Ishikawa (cell line): ENCODE data around the gene ZNF26.
A peak's percentile ranks its signal among the peaks of the same experiment; 100 is the strongest.

ENCODE experiments used
- CEBPB ChIP-seq: IDR thresholded peaks from 2 replicates; pipeline ENCODE4 v1.6.1; 2012
- CREB1 ChIP-seq: IDR thresholded peaks from 2 replicates; pipeline ENCODE4 v1.6.1; 2012; ENCODE audit warnings: low read depth
- EGR1 ChIP-seq: IDR thresholded peaks from 2 replicates; pipeline ENCODE4 v1.6.1; 2012
- EP300 ChIP-seq: IDR thresholded peaks from 2 replicates; pipeline ENCODE4 v1.6.1; 2012; ENCODE audit warnings: borderline replicate concordance
- FOXM1 ChIP-seq: IDR thresholded peaks from 2 replicates; pipeline ENCODE4 v1.6.1; 2012; ENCODE audit warnings: low read depth, borderline replicate concordance
- MAX ChIP-seq: IDR thresholded peaks from 2 replicates; pipeline ENCODE4 v1.6.1; 2012
- NFIC ChIP-seq: IDR thresholded peaks from 2 replicates; pipeline ENCODE4 v1.6.1; 2012
- RAD21 ChIP-seq: IDR thresholded peaks from 2 replicates; pipeline ENCODE4 v1.6.1; 2012; ENCODE audit warnings: low read depth
- REST ChIP-seq: IDR thresholded peaks from 2 replicates; pipeline ENCODE4 v1.6.1; 2012; ENCODE audit warnings: low read depth, mild to moderate bottlenecking
- TAF1 ChIP-seq: IDR thresholded peaks from 2 replicates; pipeline ENCODE4 v1.6.1; 2012; ENCODE audit warnings: low read depth, mild to moderate bottlenecking
- TCF12 ChIP-seq: IDR thresholded peaks from 2 replicates; pipeline ENCODE4 v1.6.1; 2012; ENCODE audit warnings: low read depth
- TEAD4 ChIP-seq: IDR thresholded peaks from 2 replicates; pipeline ENCODE4 v1.6.1; 2012
- USF1 ChIP-seq: IDR thresholded peaks from 2 replicates; pipeline ENCODE4 v1.6.1; 2012
- YY1 ChIP-seq: IDR thresholded peaks from 2 replicates; pipeline ENCODE4 v1.6.1; 2012; ENCODE audit warnings: low read depth
- ZBTB7A ChIP-seq: IDR thresholded peaks from 2 replicates; pipeline ENCODE4 v1.6.1; 2012; ENCODE audit warnings: low read depth

ZNF26 gene

GRCh38 chr12:132972374-132972773 is 13.8 kb upstream of the ZNF26 start:
- TF ChIP-seq RAD21: no peak
- TF ChIP-seq TEAD4: no peak
- TF ChIP-seq REST: no peak

GRCh38 chr12:132976870-132977269 is 9.3 kb upstream of the ZNF26 start:
- peak; percentile 49; the same call in 1 of the 2 replicates for TF ChIP-seq RAD21

GRCh38 chr12:132986885-132987225 is 688 bp downstream of the ZNF26 start:
- TF ChIP-seq ZBTB7A: no peak
- no peak for TF ChIP-seq MAX
- TF ChIP-seq EGR1: peak; percentile 2; the same call in 1 of the 2 replicates
- no peak for TF ChIP-seq USF1

- no peak for TF ChIP-seq REST
- no peak for TF ChIP-seq TCF12
- TF ChIP-seq CREB1: no peak
- no peak for TF ChIP-seq USF1
- TF ChIP-seq EP300: no peak
- no peak for TF ChIP-seq FOXM1
- no peak for TF ChIP-seq MAX
- TF ChIP-seq EGR1: no peak
- no peak for TF ChIP-seq ZBTB7A
- TF ChIP-seq YY1: no peak
- no peak for TF ChIP-seq TEAD4
- no peak for TF ChIP-seq CEBPB
Observed at GRCh38 chr12:132998741-132999140, 12.6 kb downstream of the ZNF26 start.

GRCh38 chr12:133010657-133011297 is 24.6 kb downstream of the ZNF26 start:
- TF ChIP-seq EP300 (no peak), YY1 (no peak), MAX (no peak)

- TF ChIP-seq NFIC (no peak), YY1 (no peak), USF1 (no peak), REST (no peak), FOXM1 (no peak), ZBTB7A (no peak), TAF1 (no peak), TEAD4 (no peak)
Observed at GRCh38 chr12:133023566-133023965, 37.4 kb downstream of the ZNF26 start.
